ENCODE measurements around the gene DAAM1. TPM values are rescaled to one million over a fixed set of nuclear protein-coding genes. Genes with fewer than 3 reads are reported as not detected.

DAAM1 gene
- total RNA-seq, 1 donor from 2014 or later, result 38.0 TPM

DNA sequence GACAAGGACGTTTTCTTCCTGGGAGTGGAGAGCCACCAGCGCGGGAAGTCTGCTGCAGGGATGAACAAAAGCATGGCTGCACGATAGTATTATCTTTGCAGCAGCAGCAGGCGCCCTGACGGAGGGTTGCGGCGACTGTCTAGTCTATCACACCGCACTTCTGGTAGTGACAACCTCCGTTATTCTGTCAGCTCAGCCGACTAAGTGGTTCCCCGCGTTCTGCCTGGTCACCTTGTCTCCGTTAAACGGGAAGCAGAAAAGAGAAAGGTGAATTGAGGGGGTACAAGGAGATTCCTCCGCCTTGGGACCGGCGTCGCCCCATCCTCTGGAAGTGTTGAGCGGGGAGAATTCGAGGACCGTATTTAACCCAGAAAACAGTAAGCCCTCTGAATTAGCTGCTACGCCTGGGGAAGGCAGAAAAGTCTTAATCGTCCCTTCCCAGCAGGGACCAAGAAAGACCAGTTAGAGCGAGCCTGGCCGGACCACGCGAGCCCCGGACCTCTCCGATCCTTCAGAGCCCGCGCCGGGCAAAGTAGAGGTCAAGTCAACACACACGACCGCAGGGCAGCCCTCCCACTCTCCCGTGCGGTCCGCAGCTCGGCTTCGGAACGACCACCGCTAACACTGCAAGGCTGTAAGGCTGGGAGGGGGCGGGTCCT lies 536 bp upstream of the DAAM1 start:
- peak overlapping the region; percentile 89 for H3K9ac ChIP-seq (ENCODE audit: low read length)
- TF ChIP-seq, protein P1, sequence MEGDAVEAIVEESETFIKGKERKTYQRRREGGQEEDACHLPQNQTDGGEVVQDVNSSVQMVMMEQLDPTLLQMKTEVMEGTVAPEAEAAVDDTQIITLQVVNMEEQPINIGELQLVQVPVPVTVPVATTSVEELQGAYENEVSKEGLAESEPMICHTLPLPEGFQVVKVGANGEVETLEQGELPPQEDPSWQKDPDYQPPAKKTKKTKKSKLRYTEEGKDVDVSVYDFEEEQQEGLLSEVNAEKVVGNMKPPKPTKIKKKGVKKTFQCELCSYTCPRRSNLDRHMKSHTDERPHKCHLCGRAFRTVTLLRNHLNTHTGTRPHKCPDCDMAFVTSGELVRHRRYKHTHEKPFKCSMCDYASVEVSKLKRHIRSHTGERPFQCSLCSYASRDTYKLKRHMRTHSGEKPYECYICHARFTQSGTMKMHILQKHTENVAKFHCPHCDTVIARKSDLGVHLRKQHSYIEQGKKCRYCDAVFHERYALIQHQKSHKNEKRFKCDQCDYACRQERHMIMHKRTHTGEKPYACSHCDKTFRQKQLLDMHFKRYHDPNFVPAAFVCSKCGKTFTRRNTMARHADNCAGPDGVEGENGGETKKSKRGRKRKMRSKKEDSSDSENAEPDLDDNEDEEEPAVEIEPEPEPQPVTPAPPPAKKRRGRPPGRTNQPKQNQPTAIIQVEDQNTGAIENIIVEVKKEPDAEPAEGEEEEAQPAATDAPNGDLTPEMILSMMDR (IDR thresholded peaks at IDR 0.05; ENCODE audit: insufficient read depth, low read depth, low read length), result no peak
- no peak for TF ChIP-seq EZH2 (IDR thresholded peaks at IDR 0.05; ENCODE audit: insufficient read depth, low read length)
- Mint-ChIP-seq H3K9me3 (ENCODE audit: unreplicated experiment) (no peaks in the 10 kb centered on the region), H3K4me3 (ENCODE audit: unreplicated experiment) (peak overlapping the region; percentile 90), H3K27me3 (ENCODE audit: low read depth, unreplicated experiment) (peaks cover 12% of the 10 kb centered on the region), H3K36me3 (ENCODE audit: low read depth, unreplicated experiment) (peaks cover 2% of the 10 kb centered on the region), H3K27ac (ENCODE audit: unreplicated experiment) (peak overlapping the region; percentile 95), H3K4me1 (ENCODE audit: low read depth, unreplicated experiment) (peaks cover 4% of the 10 kb centered on the region)
- peaks cover 12% of the 10 kb centered on the region for H3K27me3 ChIP-seq (ENCODE audit: insufficient read depth, low read length)
- H3K4me3 ChIP-seq (ENCODE audit: insufficient read depth, low read depth, low read length), result peak overlapping the region; percentile 81
- peak overlapping the region; percentile 61 for H3K27ac ChIP-seq (ENCODE audit: low read depth, low read length)
- FAIRE-seq, result no peak
- H3K9me3 ChIP-seq (ENCODE audit: insufficient read depth, low read depth, low read length), result no peaks in the 10 kb centered on the region
- no peak for DNase-seq (ENCODE audit: low read depth)
- H3K36me3 ChIP-seq (ENCODE audit: insufficient read depth, low read length), result no peaks in the 10 kb centered on the region
- H4K20me1 ChIP-seq (ENCODE audit: insufficient read depth, low read length), result peaks cover 21% of the 10 kb centered on the region
- H3K4me2 ChIP-seq (ENCODE audit: low read length), result peak overlapping the region; percentile 99
- H3K79me2 ChIP-seq (ENCODE audit: insufficient read depth, low read length), result peaks cover 33% of the 10 kb centered on the region
- H3K4me1 ChIP-seq (ENCODE audit: insufficient read depth, low read length), result peaks cover 12% of the 10 kb centered on the region
- H2AFZ ChIP-seq (ENCODE audit: low read depth, low read length), result peak overlapping the region; percentile 88

DNA sequence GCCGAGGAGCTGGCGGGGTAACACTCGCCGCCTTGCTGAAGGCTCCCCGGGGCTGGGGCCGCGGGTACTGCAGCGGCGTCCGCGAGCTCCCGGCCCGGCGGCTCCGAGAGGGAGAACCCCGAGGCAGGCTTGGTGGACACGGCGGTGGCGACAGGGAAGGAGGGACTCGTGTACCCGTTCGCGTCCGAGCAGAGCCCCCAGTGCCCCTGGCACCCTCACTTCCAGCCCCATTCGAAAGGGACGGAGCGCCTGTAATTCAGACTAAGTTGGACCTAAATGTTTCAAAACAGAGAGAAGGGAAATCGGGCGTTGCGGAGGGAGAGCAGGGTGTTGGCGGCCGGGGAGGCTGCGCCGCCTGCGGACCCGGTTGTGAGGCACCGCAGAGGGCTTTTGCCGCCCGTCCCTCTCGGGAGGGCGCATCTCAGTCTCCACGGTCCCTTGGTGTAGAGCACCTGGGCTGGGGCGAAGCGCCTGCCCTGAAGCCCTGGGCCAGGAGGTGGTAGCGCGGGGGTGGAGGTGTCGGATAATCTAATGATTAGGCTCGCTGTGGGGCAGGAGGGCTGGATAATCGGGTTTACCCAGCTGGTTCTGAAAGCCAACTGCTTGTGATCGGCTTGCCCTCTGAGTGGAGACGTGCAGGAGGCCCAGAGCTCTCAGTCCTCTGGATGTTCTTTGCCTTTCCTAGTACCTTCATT lies 771 bp downstream of the DAAM1 start:
- peak overlapping the region; percentile 83 for H2AFZ ChIP-seq (ENCODE audit: low read depth, low read length)
- DNase-seq (ENCODE audit: low read depth) (peak; percentile 14), FAIRE-seq (no peak)
- H3K4me1 ChIP-seq (ENCODE audit: insufficient read depth, low read length), result peaks cover 12% of the 10 kb centered on the region
- Mint-ChIP-seq H3K27ac (ENCODE audit: unreplicated experiment) (peak overlapping the region; percentile 95), H3K27me3 (ENCODE audit: low read depth, unreplicated experiment) (peaks cover 11% of the 10 kb centered on the region), H3K36me3 (ENCODE audit: low read depth, unreplicated experiment) (peaks cover 2% of the 10 kb centered on the region), H3K4me1 (ENCODE audit: low read depth, unreplicated experiment) (peaks cover 9% of the 10 kb centered on the region), H3K9me3 (ENCODE audit: unreplicated experiment) (no peaks in the 10 kb centered on the region), H3K4me3 (ENCODE audit: unreplicated experiment) (peak overlapping the region; percentile 90)
- peaks cover 10% of the 10 kb centered on the region for H3K27me3 ChIP-seq (ENCODE audit: insufficient read depth, low read length)
- H3K9me3 ChIP-seq (ENCODE audit: insufficient read depth, low read depth, low read length), result no peaks in the 10 kb centered on the region
- H3K4me2 ChIP-seq (ENCODE audit: low read length), result peak overlapping the region; percentile 98
- H4K20me1 ChIP-seq (ENCODE audit: insufficient read depth, low read length), result peaks cover 30% of the 10 kb centered on the region
- H3K4me3 ChIP-seq (ENCODE audit: insufficient read depth, low read depth, low read length), result peak overlapping the region; percentile 90
- H3K9ac ChIP-seq (ENCODE audit: low read length), result peak overlapping the region; percentile 94
- TF ChIP-seq EZH2 (IDR thresholded peaks at IDR 0.05; ENCODE audit: insufficient read depth, low read length), result no peak
- TF ChIP-seq, protein P1 (IDR thresholded peaks at IDR 0.05; ENCODE audit: insufficient read depth, low read depth, low read length), result no peak
- peaks cover 46% of the 10 kb centered on the region for H3K79me2 ChIP-seq (ENCODE audit: insufficient read depth, low read length)
- H3K27ac ChIP-seq (ENCODE audit: low read depth, low read length), result peak overlapping the region; percentile 92
- H3K36me3 ChIP-seq (ENCODE audit: insufficient read depth, low read length), result no peaks in the 10 kb centered on the region

Data from astrocyte (in vitro differentiated cells and primary cell).